Measurements from ENCODE around the gene ATP2C2. TPM values are rescaled to one million over a fixed set of nuclear protein-coding genes. Genes with fewer than 3 reads are reported as not detected.

ATP2C2 gene
- total and polyA plus RNA-seq, 9 of the 15 experiments (the other 6 are each of a cell fraction or from before 2014, with no cell fraction given): 0.75 TPM; not detected in 8

DNA sequence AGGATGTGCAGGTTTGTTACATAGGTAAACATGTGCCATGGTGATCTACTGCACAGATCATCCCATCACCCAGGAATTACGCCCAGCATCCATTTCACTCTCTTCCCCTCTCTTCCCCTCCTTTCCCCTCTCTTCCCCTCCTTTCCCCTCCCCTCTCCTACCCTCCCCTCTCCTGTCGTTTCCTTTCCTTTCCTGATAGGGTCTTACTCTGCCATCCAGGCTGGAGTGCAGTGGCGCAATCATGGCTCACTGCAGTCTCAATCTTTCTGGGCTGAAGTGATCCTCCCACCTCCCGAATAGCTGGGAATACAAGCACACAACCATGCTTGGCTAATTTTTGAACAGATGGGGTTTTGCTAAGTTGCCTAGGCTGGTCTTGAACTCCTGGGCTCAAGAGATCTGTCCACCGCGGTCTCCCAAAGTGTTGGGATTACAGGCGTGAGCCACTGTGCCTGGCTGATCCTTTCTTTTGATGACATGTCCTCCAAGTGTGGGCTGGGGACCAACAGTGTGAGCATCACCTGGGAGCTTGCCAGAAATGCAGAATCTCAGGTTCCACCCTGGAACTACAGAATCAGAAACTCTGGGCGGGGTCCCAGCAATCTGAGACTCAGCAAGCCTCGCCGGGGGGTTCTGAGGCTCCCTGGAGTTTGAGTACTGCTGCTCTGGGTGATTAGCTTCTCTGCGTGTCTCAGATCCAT is 10.8 kb downstream of the ATP2C2 start:
- no peaks in the 10 kb centered on the region for H3K9me1 ChIP-seq (ENCODE audit: control insufficient read depth, insufficient read depth, low read length)
- no peak overlapping the region for H3K4me2 ChIP-seq (ENCODE audit: insufficient read depth, low read length)
- no peak for FAIRE-seq
- H3K27me3 ChIP-seq (ENCODE audit: control insufficient read depth in 2 of 2, insufficient read depth in 2 of 2, low read length in 2 of 2): peaks cover 43 to 74% of the 10 kb centered on the region in 2 experiments
- DNase-seq (ENCODE audit: extremely low read depth in 1 of 4, low spot score in 3 of 4): no peak
- no peak overlapping the region for H2AFZ ChIP-seq (ENCODE audit: low read depth, low read length)
- H3K79me2 ChIP-seq (ENCODE audit: control insufficient read depth, insufficient read depth, low read length): no peaks in the 10 kb centered on the region
- H3K9me3 ChIP-seq (replicated peaks; ENCODE audit: control insufficient read depth, insufficient read depth, low read depth, low read length): no peaks in the 10 kb centered on the region
- no peak for TF ChIP-seq NCOA2 (IDR thresholded peaks at IDR 0.05; ENCODE audit: partially characterized antibody in 2 of 2)
- no peak for TF ChIP-seq HIVEP1 (CRISPR knock-in tag; IDR thresholded peaks at IDR 0.05)
- TF ChIP-seq MAZ (CRISPR knock-in tag; conservative IDR thresholded peaks at IDR 0.05 in 1 of 2, IDR thresholded peaks at IDR 0.05 in 1 of 2): no peak
- no peak for TF ChIP-seq BRF1 (IDR thresholded peaks at IDR 0.05; ENCODE audit: borderline replicate concordance, extremely low read depth, insufficient read length)
- TF ChIP-seq NCOA6 (IDR thresholded peaks at IDR 0.05): no peak
- no peak for TF ChIP-seq PHF20 (IDR thresholded peaks at IDR 0.05; ENCODE audit: partially characterized antibody)
- TF ChIP-seq ZNF436 (CRISPR knock-in tag; IDR thresholded peaks at IDR 0.05): no peak
- no peak for TF ChIP-seq TBL1XR1 (IDR thresholded peaks at IDR 0.05; ENCODE audit: low read length in 2 of 2)
- TF ChIP-seq BCL6 (CRISPR knock-in tag; IDR thresholded peaks at IDR 0.05): no peak
- TF ChIP-seq, protein P1, sequence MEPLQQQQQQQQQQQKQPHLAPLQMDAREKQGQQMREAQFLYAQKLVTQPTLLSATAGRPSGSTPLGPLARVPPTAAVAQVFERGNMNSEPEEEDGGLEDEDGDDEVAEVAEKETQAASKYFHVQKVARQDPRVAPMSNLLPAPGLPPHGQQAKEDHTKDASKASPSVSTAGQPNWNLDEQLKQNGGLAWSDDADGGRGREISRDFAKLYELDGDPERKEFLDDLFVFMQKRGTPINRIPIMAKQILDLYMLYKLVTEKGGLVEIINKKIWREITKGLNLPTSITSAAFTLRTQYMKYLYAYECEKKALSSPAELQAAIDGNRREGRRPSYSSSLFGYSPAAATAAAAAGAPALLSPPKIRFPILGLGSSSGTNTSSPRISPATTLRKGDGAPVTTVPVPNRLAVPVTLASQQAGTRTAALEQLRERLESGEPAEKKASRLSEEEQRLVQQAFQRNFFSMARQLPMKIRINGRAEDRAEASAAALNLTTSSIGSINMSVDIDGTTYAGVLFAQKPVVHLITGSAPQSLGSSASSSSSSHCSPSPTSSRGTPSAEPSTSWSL (CRISPR knock-in tag; IDR thresholded peaks at IDR 0.05; ENCODE audit: borderline replicate concordance): no peak
- TF ChIP-seq, protein P2, sequence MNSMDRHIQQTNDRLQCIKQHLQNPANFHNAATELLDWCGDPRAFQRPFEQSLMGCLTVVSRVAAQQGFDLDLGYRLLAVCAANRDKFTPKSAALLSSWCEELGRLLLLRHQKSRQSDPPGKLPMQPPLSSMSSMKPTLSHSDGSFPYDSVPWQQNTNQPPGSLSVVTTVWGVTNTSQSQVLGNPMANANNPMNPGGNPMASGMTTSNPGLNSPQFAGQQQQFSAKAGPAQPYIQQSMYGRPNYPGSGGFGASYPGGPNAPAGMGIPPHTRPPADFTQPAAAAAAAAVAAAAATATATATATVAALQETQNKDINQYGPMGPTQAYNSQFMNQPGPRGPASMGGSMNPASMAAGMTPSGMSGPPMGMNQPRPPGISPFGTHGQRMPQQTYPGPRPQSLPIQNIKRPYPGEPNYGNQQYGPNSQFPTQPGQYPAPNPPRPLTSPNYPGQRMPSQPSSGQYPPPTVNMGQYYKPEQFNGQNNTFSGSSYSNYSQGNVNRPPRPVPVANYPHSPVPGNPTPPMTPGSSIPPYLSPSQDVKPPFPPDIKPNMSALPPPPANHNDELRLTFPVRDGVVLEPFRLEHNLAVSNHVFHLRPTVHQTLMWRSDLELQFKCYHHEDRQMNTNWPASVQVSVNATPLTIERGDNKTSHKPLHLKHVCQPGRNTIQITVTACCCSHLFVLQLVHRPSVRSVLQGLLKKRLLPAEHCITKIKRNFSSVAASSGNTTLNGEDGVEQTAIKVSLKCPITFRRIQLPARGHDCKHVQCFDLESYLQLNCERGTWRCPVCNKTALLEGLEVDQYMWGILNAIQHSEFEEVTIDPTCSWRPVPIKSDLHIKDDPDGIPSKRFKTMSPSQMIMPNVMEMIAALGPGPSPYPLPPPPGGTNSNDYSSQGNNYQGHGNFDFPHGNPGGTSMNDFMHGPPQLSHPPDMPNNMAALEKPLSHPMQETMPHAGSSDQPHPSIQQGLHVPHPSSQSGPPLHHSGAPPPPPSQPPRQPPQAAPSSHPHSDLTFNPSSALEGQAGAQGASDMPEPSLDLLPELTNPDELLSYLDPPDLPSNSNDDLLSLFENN (IDR thresholded peaks at IDR 0.05; ENCODE audit: low read depth in 2 of 2, low read length in 2 of 2): no peak
- no peak for TF ChIP-seq TCFL5 (CRISPR knock-in tag; conservative IDR thresholded peaks at IDR 0.05)
- TF ChIP-seq ZNF253 (CRISPR knock-in tag; conservative IDR thresholded peaks at IDR 0.05): no peak
- no peak for TF ChIP-seq ZNF23 (CRISPR knock-in tag; IDR thresholded peaks at IDR 0.05)
- TF ChIP-seq EP400 (IDR thresholded peaks at IDR 0.05): no peak
- TF ChIP-seq PTBP1 (IDR thresholded peaks at IDR 0.05; ENCODE audit: low read depth, low read length): no peak
- no peak for TF ChIP-seq NONO (IDR thresholded peaks at IDR 0.05; ENCODE audit: low read depth in 2 of 2, low read length in 1 of 2)
- TF ChIP-seq PTTG1 (tag; IDR thresholded peaks at IDR 0.05; ENCODE audit: low read depth): no peak
- no peak overlapping the region for H3K9ac ChIP-seq (ENCODE audit: insufficient read depth in 1 of 2, low read depth in 2 of 2, low read length in 2 of 2)
- intact Hi-C loops (cut with micrococcal nuclease): no loop called here
- H4K20me1 ChIP-seq (replicated peaks; ENCODE audit: control insufficient read depth, insufficient read depth, low read length): peaks cover 5% of the 10 kb centered on the region; the same call in 1 of the 2 replicates
- 4% methylated on average over 10 of the region's 11 CpGs for WGBS (ENCODE audit: insufficient coverage, low coverage, missing lambda C conversion rate)
- BruUV-seq (replicated peaks): no TSS peak
- H3K27ac ChIP-seq (ENCODE audit: extremely low read depth, low read depth, low read length): no peak overlapping the region
- no peaks in the 10 kb centered on the region for H3K36me3 ChIP-seq (ENCODE audit: control insufficient read depth, insufficient read depth, low read length)
- ChIA-PET CTCF (ENCODE audit: low intra/inter-chr PET ratio) (no interaction called here), POLR2A (no interaction called here)
- no peak overlapping the region for H3K4me3 ChIP-seq
- in situ Hi-C loops (cut with MboI): no loop called here
- H3K4me1 ChIP-seq (replicated peaks in 1 of 2; ENCODE audit: control insufficient read depth in 2 of 2, insufficient read depth in 2 of 2, low read length in 2 of 2): no peaks in the 10 kb centered on the region
- no peak for ATAC-seq

All from K562 (cell line).